Measurements from ENCODE around the gene KRTAP10-11.

- TF ChIP-seq CTCF (IDR thresholded peaks at IDR 0.05) (peak; percentile 9), EZH2 (IDR thresholded peaks at IDR 0.05) (no peak)
Measured at GRCh38 chr21:44686000-44686781, 40.0 kb downstream of the KRTAP10-11 start.
